Stomach (tissue), 4 donors: Measurements from ENCODE around the gene INHBA.

Experiments used
- EP300 ChIP-seq: sonication (generic); formaldehyde crosslinking; IDR thresholded peaks from one replicate; pipeline ENCODE4 v1.6.1; 2017; ENCODE audit warnings: antibody characterized with exemption
- POLR2A ChIP-seq, 4 donors: fragments of 450-650 bp; IDR thresholded peaks; one replicate each; pipeline ENCODE4 v1.6.1; 2016; ENCODE audit warnings: antibody characterized with exemption in 4 of 4, control low read depth in 2 of 4, mild to moderate bottlenecking in 1 of 4, moderate library complexity in 1 of 4
- POLR2AphosphoS5 ChIP-seq, 3 donors: sonication (generic); formaldehyde crosslinking; IDR thresholded peaks; one replicate each; pipeline ENCODE4 v1.6.1; 2016; ENCODE audit warnings: antibody characterized with exemption in 3 of 3
- TF ChIP-seq, protein P1 (sequence below), 7 experiments: fragments of 450-650 bp in 4 of 7; fragments of 200-600 bp in 3 of 7; sonication (generic) in 3 of 7; IDR thresholded peaks; one replicate each; pipeline ENCODE4 v1.5.1; 2016 to 2019; ENCODE audit warnings: antibody characterized with exemption in 7 of 7, control low read depth in 2 of 7, mild to moderate bottlenecking in 1 of 7

DNA sequence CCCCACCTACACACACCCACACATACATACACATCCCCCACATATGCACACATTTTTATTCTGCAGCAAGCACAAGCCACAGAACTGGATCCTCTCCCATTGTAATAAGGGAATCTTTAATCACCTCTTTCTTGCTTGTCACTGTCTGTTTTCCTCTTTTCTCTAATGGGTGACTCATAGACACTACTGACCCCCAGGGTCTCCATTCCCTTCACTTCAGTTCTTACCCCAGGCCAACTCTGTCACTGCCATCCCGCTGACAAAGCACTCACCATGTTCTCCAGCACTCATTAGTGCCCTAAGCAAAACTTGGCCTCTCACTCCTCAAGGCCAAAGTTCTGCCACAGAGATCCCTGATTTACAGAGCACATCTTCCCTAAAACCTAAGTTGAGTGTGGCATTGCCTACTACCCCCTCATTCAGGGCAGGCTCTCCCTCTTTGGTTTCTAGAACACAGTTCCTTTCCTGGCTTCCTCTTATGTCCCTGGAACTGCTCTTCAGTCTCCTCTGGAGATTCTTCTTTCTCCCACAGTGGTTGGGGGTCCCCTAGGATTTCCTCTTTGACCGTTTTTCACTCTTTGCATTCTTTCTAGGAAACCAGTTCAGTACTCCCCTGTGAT lies 39.6 kb upstream of the INHBA start:
- TF ChIP-seq EP300 (no peak), POLR2A (IDR thresholded peaks at IDR 0.05) (no peak), POLR2AphosphoS5 (IDR thresholded peaks at IDR 0.05) (no peak)
- TF ChIP-seq, protein P1, sequence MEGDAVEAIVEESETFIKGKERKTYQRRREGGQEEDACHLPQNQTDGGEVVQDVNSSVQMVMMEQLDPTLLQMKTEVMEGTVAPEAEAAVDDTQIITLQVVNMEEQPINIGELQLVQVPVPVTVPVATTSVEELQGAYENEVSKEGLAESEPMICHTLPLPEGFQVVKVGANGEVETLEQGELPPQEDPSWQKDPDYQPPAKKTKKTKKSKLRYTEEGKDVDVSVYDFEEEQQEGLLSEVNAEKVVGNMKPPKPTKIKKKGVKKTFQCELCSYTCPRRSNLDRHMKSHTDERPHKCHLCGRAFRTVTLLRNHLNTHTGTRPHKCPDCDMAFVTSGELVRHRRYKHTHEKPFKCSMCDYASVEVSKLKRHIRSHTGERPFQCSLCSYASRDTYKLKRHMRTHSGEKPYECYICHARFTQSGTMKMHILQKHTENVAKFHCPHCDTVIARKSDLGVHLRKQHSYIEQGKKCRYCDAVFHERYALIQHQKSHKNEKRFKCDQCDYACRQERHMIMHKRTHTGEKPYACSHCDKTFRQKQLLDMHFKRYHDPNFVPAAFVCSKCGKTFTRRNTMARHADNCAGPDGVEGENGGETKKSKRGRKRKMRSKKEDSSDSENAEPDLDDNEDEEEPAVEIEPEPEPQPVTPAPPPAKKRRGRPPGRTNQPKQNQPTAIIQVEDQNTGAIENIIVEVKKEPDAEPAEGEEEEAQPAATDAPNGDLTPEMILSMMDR (IDR thresholded peaks at IDR 0.05) = no peak
